GM19023 (cell line): ENCODE results near the gene VOPP1.

ENCODE experiments used
- ATAC-seq: cut with Tn5 transposase; IDR thresholded peaks from one replicate; pipeline ENCODE4 v1.9.1; 2021; ENCODE audit warnings: mild to moderate bottlenecking, moderate library complexity; ENCODE audit not compliant: unreplicated experiment

VOPP1 gene

GRCh38 chr7:55557666-55558188 is 14.6 kb downstream of the VOPP1 start:
- ATAC-seq, result peak; percentile 82

GRCh38 chr7:55556492-55556891 is 15.8 kb downstream of the VOPP1 start:
- no peak for ATAC-seq

- peak; percentile 22 for ATAC-seq
Observed at GRCh38 chr7:55556031-55556430, 16.3 kb downstream of the VOPP1 start.

GRCh38 chr7:55555160-55555559 is 17.1 kb downstream of the VOPP1 start:
- ATAC-seq, result no peak

GRCh38 chr7:55554038-55554437 is 18.3 kb downstream of the VOPP1 start:
- ATAC-seq, result no peak

- ATAC-seq, result no peak
Observed at GRCh38 chr7:55553024-55553345, 19.3 kb downstream of the VOPP1 start.

- ATAC-seq, result no peak
Observed at GRCh38 chr7:55552320-55553023, 19.8 kb downstream of the VOPP1 start.

GRCh38 chr7:55550841-55551537 is 21.3 kb downstream of the VOPP1 start:
- ATAC-seq, result no peak

GRCh38 chr7:55550010-55550663 is 22.2 kb downstream of the VOPP1 start:
- ATAC-seq, result no peak

- peak; percentile 38 for ATAC-seq
Observed at GRCh38 chr7:55549457-55549856, 22.8 kb downstream of the VOPP1 start.

- ATAC-seq, result peak; percentile 58
Observed at GRCh38 chr7:55548295-55548731, 24.0 kb downstream of the VOPP1 start.

- no peak for ATAC-seq
Observed at GRCh38 chr7:55546814-55547213, 25.5 kb downstream of the VOPP1 start.

GRCh38 chr7:55545496-55545895 is 26.8 kb downstream of the VOPP1 start:
- ATAC-seq, result no peak

GRCh38 chr7:55540226-55540858 is 32.0 kb downstream of the VOPP1 start:
- no peak for ATAC-seq

- no peak for ATAC-seq
Observed at GRCh38 chr7:55539380-55539779, 32.9 kb downstream of the VOPP1 start.

- ATAC-seq, result no peak
Observed at GRCh38 chr7:55538538-55538937, 33.8 kb downstream of the VOPP1 start.

GRCh38 chr7:55537458-55537990 is 34.8 kb downstream of the VOPP1 start:
- no peak for ATAC-seq

- ATAC-seq, result no peak
Observed at GRCh38 chr7:55536619-55537457, 35.5 kb downstream of the VOPP1 start.

- ATAC-seq, result no peak
Observed at GRCh38 chr7:55535617-55536016, 36.7 kb downstream of the VOPP1 start.

GRCh38 chr7:55534916-55535590 is 37.2 kb downstream of the VOPP1 start:
- peak; percentile 1 for ATAC-seq
